LNCAP (cell line): ENCODE measurements around the gene SLX4IP.

Source experiments
- CTCF ChIP-seq: fragments of 450-650 bp; IDR thresholded peaks from 2 replicates; pipeline ENCODE4 v1.5.1; 2017; ENCODE audit warnings: mild to moderate bottlenecking

Gene SLX4IP

GRCh38 chr20:10576411-10577090 is 141.4 kb downstream of the SLX4IP start:
- no peak for TF ChIP-seq CTCF

GRCh38 chr20:10577648-10578047 is 142.5 kb downstream of the SLX4IP start:
- no peak for TF ChIP-seq CTCF

- no peak for TF ChIP-seq CTCF
Measured at GRCh38 chr20:10578607-10579006, 143.5 kb downstream of the SLX4IP start.

GRCh38 chr20:10579942-10580341 is 144.8 kb downstream of the SLX4IP start:
- no peak for TF ChIP-seq CTCF

- no peak for TF ChIP-seq CTCF
Measured at GRCh38 chr20:10580700-10581099, 145.6 kb downstream of the SLX4IP start.

GRCh38 chr20:10581823-10582222 is 146.7 kb downstream of the SLX4IP start:
- no peak for TF ChIP-seq CTCF

- no peak for TF ChIP-seq CTCF
Measured at GRCh38 chr20:10584371-10584770, 149.3 kb downstream of the SLX4IP start.

GRCh38 chr20:10585308-10585707 is 150.2 kb downstream of the SLX4IP start:
- TF ChIP-seq CTCF = no peak
